Activated naive CD8-positive, alpha-beta T cell treated with anti-CD3 and anti-CD28 coated beads for 36 hours (primary cell): ENCODE measurements around the gene TNFRSF6B. TPM values are rescaled to one million over a fixed set of nuclear protein-coding genes. Genes with fewer than 3 reads are reported as not detected.

Experiments
- DNase-seq: peaks from one replicate; pipeline ENCODE4 v3.0.0; 2021
- H3K27ac Mint-ChIP-seq: one replicate; pipeline ENCODE4 v1.8.0; 2022; ENCODE audit warnings: mild to moderate bottlenecking, moderate library complexity, mixed read lengths
- H3K27me3 Mint-ChIP-seq: one replicate; pipeline ENCODE4 v1.8.0; 2022; ENCODE audit warnings: mild to moderate bottlenecking, mixed read lengths
- H3K36me3 Mint-ChIP-seq: one replicate; pipeline ENCODE4 v1.8.0; 2021; ENCODE audit warnings: mild to moderate bottlenecking, mixed read lengths
- H3K4me1 Mint-ChIP-seq: one replicate; pipeline ENCODE4 v1.8.0; 2021; ENCODE audit warnings: mixed read lengths
- H3K4me3 Mint-ChIP-seq: one replicate; pipeline ENCODE4 v1.8.0; 2022; ENCODE audit warnings: mild to moderate bottlenecking, moderate library complexity, mixed read lengths
- H3K9me3 Mint-ChIP-seq: one replicate; pipeline ENCODE4 v1.8.0; 2022; ENCODE audit warnings: mixed read lengths
- total RNA-seq, 2 experiments: library from RNA; stranded (reverse); gene quantifications; one replicate each; pipeline ENCODE4 v1.2.3, GENCODE V29; 2021

TNFRSF6B gene
- total RNA-seq, 2 experiments from 2014 or later, result not detected

- Mint-ChIP-seq H3K36me3 (peaks cover 8% of the 10 kb centered on the region), H3K4me3 (no peak overlapping the region), H3K27me3 (peaks cover 3% of the 10 kb centered on the region), H3K9me3 (no peaks in the 10 kb centered on the region), H3K4me1 (peaks cover 14% of the 10 kb centered on the region), H3K27ac (no peak overlapping the region)
- no peak for DNase-seq
These were observed 960 bp downstream of the TNFRSF6B start for GRCh38 chr20:63697357-63697867.

DNA sequence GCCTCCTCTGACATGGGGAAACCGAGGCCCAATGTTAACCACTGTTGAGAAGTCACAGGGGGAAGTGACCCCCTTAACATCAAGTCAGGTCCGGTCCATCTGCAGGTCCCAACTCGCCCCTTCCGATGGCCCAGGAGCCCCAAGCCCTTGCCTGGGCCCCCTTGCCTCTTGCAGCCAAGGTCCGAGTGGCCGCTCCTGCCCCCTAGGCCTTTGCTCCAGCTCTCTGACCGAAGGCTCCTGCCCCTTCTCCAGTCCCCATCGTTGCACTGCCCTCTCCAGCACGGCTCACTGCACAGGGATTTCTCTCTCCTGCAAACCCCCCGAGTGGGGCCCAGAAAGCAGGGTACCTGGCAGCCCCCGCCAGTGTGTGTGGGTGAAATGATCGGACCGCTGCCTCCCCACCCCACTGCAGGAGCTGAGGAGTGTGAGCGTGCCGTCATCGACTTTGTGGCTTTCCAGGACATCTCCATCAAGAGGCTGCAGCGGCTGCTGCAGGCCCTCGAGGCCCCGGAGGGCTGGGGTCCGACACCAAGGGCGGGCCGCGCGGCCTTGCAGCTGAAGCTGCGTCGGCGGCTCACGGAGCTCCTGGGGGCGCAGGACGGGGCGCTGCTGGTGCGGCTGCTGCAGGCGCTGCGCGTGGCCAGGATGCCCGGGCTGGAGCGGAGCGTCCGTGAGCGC, 1.6 kb downstream of the TNFRSF6B start:
- Mint-ChIP-seq H3K27ac (no peak overlapping the region), H3K27me3 (peaks cover 3% of the 10 kb centered on the region), H3K9me3 (no peaks in the 10 kb centered on the region), H3K36me3 (peaks cover 5% of the 10 kb centered on the region), H3K4me1 (peaks cover 14% of the 10 kb centered on the region), H3K4me3 (no peak overlapping the region)
- no peak for DNase-seq

GRCh38 chr20:63698739-63699465, 2.5 kb downstream of the TNFRSF6B start:
- Mint-ChIP-seq H3K27me3 (no peaks in the 10 kb centered on the region), H3K4me1 (peaks cover 11% of the 10 kb centered on the region), H3K9me3 (no peaks in the 10 kb centered on the region), H3K27ac (peak overlapping the region; percentile 63), H3K4me3 (no peak overlapping the region), H3K36me3 (peaks cover 2% of the 10 kb centered on the region)
- DNase-seq, result peak; percentile 57

- no peaks in the 10 kb centered on the region for H3K36me3 Mint-ChIP-seq
- H3K27ac Mint-ChIP-seq, result peak overlapping the region; percentile 63
- H3K27me3 Mint-ChIP-seq, result no peaks in the 10 kb centered on the region
- no peaks in the 10 kb centered on the region for H3K9me3 Mint-ChIP-seq
- DNase-seq, result no peak
- peaks cover 11% of the 10 kb centered on the region for H3K4me1 Mint-ChIP-seq
- H3K4me3 Mint-ChIP-seq, result no peak overlapping the region
These were observed 3.2 kb downstream of the TNFRSF6B start for GRCh38 chr20:63699466-63700198.

DNA sequence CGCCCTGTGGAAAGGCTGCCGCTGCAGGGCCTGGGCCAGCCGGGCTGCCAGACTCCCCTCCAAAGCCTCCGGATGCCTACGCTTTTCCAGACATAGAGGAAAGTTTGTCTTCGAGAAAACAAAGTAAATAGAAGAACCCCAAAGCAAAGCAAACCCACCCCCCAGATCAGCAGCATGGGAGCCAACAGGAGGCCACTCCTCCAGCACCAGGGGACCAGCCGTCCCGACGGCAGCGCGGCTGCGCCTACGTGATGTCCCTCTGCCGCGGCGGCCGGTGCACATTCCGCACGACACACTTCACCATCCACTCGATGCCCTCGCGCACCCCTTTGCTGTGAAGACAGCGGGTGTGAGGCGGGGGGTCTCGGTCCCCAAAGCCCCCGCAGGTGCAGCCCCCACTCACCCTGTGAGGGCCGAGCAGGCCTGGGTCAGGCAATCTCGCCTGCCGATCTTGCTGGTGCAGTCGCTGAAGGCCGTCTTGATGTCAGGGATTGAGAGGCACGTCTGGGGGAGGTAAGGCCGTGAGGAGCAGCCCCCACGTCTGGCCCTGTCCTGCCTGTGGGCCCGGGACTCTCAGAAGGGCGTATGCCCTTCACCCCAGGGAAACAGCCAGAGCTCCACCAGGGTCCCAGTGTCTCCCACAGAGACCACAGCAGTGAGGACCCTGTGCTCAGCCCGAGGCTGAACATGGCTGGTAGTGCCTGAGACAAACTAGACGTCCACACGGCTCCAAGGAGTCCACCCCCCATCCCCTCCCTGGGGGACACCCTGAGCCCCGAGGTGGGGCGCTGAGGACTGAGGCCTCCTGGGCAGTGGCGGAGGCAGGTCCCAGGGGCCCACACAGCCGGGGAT, 4.0 kb downstream of the TNFRSF6B start:
- Mint-ChIP-seq H3K4me3 (no peak overlapping the region), H3K9me3 (no peaks in the 10 kb centered on the region), H3K4me1 (peaks cover 11% of the 10 kb centered on the region), H3K36me3 (peaks cover 4% of the 10 kb centered on the region), H3K27me3 (no peaks in the 10 kb centered on the region), H3K27ac (peak overlapping the region; percentile 25)
- no peak for DNase-seq

DNA sequence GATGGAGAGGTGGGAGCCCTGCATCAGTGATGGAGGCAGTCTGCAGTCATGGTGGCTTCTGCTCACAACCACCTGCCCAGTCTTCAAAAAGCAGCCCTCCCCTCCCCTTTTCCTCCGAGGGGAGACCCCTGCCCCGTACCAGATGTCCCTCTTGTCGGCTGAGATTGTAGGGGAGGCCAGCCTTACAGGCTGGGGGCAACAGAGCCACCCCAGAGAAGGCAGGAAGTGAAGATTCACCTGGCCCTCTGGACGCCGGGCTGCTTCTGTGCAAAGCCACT, 4.5 kb downstream of the TNFRSF6B start:
- Mint-ChIP-seq H3K27me3 (no peaks in the 10 kb centered on the region), H3K4me3 (no peak overlapping the region), H3K4me1 (peaks cover 16% of the 10 kb centered on the region), H3K27ac (no peak overlapping the region), H3K9me3 (no peaks in the 10 kb centered on the region), H3K36me3 (peaks cover 9% of the 10 kb centered on the region)
- no peak for DNase-seq

DNA sequence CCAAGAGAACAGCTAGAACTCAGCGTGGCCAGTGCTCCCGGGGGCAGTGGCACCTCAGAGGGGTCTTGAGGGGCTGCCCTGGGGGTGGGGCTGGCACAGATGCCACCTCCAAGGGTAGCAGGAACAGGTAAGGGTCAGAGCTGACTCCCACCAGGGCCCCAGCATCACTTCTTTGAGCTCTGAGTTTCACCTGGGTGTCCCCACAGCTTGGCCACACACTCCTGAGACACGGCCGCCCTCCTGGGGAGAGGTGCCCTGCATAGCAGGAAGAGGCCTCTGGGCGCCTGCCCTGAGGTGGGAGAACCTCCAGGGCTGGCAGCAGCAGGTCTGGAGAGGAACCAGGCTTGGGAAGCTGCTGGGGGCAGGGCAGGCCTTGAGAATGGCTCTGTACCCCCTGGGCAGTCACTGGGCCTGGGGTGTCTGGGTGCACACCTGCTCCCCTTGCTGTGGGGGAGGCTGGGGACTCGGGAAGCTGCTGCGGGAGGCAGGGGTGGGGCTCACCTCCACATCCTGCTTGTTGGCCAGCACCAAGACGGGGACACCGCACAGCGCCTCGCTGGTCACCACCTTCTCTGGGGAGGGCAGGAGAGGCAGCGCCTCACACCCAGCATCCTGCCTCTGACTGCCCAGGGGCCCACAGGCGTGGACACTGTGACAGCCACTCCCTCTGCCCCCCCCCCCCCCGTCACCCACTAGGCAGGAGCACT, 5.0 kb downstream of the TNFRSF6B start:
- Mint-ChIP-seq H3K4me1 (peaks cover 17% of the 10 kb centered on the region), H3K27me3 (no peaks in the 10 kb centered on the region), H3K27ac (no peak overlapping the region), H3K9me3 (no peaks in the 10 kb centered on the region), H3K4me3 (no peak overlapping the region), H3K36me3 (peaks cover 12% of the 10 kb centered on the region)
- no peak for DNase-seq

DNA sequence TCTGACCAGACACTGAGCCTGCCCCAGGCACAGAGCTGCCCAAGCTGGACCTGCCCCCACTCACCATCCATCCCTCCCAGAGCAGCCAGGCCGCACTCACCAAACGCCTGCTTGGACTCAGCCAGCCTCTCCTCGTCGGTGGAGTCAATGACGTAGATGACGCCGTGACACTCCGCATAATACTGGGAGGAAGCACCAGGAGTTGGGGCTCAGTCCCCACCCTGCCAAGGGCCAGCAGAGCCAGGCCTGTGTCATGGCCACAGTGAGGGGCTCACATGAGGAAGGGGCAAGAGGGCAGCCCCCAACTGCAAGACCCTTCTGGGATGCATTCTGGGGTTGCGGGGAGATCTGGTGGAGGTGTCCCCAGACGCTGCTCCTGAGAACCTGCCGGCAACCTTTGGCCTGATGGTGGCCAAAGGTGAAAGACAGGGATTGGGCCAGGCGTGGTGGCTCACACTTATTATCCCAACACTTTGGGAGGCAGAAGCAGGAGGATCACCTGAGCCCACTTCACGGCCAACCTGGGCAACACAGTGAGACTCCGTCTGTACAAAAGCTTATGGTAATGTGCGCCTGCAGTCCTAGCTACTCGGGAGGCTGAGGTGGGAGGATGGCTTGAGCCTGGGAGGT, 5.7 kb downstream of the TNFRSF6B start:
- Mint-ChIP-seq H3K4me3 (no peak overlapping the region), H3K27ac (no peak overlapping the region), H3K4me1 (peaks cover 20% of the 10 kb centered on the region), H3K36me3 (peaks cover 16% of the 10 kb centered on the region), H3K27me3 (no peaks in the 10 kb centered on the region), H3K9me3 (no peaks in the 10 kb centered on the region)
- DNase-seq, result no peak

DNA sequence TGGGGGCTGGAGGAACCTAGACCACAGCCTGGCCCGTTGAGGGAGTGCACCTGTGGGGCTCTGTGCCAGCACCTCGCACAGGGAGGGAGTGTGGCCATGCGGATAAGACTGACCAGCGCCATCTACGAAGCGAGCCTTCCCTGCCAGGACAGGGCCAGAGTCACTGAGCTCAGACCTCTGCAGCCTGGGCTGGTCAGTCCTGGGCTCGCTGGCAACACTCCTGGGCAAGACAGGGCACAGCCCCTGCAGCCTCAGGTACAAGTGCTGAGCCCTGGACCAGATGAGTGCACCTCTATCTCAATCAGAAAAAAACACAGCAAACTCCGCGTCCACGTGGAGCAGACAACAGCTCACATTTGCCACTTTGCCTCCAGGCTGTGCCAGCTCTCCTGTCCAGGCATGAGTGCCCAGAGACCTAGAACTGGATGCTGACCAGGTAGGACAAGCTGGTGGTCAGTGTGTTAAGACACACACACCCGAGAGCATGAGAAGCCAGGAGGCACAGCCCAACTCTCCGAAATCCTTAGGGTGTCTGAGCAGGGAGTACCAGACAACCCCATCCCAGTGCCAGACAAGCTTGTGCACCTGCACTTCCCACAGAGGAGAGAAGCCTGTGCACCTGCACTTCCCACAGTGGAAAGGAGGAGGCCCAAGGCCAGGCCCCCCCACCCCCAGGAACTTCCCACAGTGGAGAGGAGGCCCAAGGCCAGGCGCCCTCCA, 6.5 kb downstream of the TNFRSF6B start:
- peaks cover 18% of the 10 kb centered on the region for H3K4me1 Mint-ChIP-seq
- H3K9me3 Mint-ChIP-seq, result no peaks in the 10 kb centered on the region
- H3K27me3 Mint-ChIP-seq, result no peaks in the 10 kb centered on the region
- DNase-seq, result no peak
- H3K36me3 Mint-ChIP-seq, result peaks cover 16% of the 10 kb centered on the region
- no peak overlapping the region for H3K27ac Mint-ChIP-seq
- H3K4me3 Mint-ChIP-seq, result no peak overlapping the region

GRCh38 chr20:63703471-63703975, 7.1 kb downstream of the TNFRSF6B start:
- no peak for DNase-seq
- H3K9me3 Mint-ChIP-seq, result no peaks in the 10 kb centered on the region
- peaks cover 18% of the 10 kb centered on the region for H3K4me1 Mint-ChIP-seq
- peaks cover 17% of the 10 kb centered on the region for H3K36me3 Mint-ChIP-seq
- H3K4me3 Mint-ChIP-seq, result no peak overlapping the region
- H3K27ac Mint-ChIP-seq, result no peak overlapping the region
- no peaks in the 10 kb centered on the region for H3K27me3 Mint-ChIP-seq

DNA sequence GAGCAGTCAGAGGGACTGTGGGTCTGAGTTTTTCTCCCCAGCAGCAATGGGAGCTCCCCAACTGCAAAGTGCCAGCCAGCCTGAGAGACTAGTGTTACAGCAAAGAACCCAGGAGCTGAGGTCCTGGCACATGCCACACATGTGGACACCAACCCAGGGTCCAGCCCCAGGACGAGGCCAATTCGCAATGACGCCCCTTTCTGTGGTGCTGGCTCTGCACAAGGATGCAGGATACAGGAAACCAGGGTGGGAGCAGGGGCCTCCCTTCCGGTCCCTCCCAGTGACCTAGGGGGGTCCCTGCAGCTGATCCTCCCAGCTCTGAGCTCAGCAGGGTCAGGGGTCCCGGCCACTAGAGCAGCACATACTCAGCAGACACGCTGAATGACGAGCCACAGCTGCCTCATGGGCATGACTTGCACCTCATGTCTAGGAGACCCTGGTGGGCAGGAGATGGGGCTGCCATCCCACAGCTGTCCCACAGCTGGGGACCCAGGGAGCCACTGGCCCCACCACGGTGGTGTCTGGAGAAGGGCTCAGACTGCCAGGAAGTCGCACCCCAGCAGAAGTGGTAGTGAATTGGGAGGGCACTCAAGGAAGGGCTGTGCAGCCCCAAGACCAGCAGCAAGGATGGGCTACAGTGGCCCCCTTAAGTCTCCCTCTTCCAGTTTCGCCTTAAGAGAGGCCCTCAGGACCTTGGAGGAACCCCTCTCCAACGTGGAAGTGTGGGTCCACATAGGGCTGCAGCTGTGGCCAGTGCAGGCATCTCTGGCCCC, 7.7 kb downstream of the TNFRSF6B start:
- H3K9me3 Mint-ChIP-seq, result no peaks in the 10 kb centered on the region

GRCh38 chr20:63704749-63705117, 8.3 kb downstream of the TNFRSF6B start:
- no peak overlapping the region for H3K4me3 Mint-ChIP-seq
- peaks cover 27% of the 10 kb centered on the region for H3K36me3 Mint-ChIP-seq
- H3K27ac Mint-ChIP-seq, result no peak overlapping the region
- peaks cover 20% of the 10 kb centered on the region for H3K4me1 Mint-ChIP-seq
- H3K27me3 Mint-ChIP-seq, result no peaks in the 10 kb centered on the region
- H3K9me3 Mint-ChIP-seq, result no peaks in the 10 kb centered on the region
- no peak for DNase-seq

More for the DNA sequence above, 7.7 kb downstream of the TNFRSF6B start:
- Mint-ChIP-seq H3K4me3 (no peak overlapping the region), H3K27ac (no peak overlapping the region), H3K4me1 (peaks cover 17% of the 10 kb centered on the region), H3K27me3 (no peaks in the 10 kb centered on the region), H3K36me3 (peaks cover 23% of the 10 kb centered on the region)
- DNase-seq, result no peak
